Measurements from ENCODE around the gene TCTN1.

GRCh38 chr12:110582276-110583136 is 31.4 kb upstream of the TCTN1 start:
- TF ChIP-seq CTCF (conservative IDR thresholded peaks at IDR 0.05) (no peak), EZH2 (IDR thresholded peaks at IDR 0.05; ENCODE audit: low read depth) (no peak)

Measured in PC-9 (cell line).